H9 (cell line): ENCODE data around the gene MAST4. TPM values are rescaled to one million over a fixed set of nuclear protein-coding genes. Genes with fewer than 3 reads are reported as not detected.

Experiments
- DNase-seq: peaks from one replicate; pipeline ENCODE4 v3.0.0-alpha.2; 2017
- H2AFZ ChIP-seq: one replicate; pipeline ENCODE4 v1.6.1; 2013; ENCODE audit warnings: mild to moderate bottlenecking, low read length, control low read depth, moderate library complexity
- H2AK5ac ChIP-seq: 2 replicates; pipeline ENCODE4 v1.6.1; 2013; ENCODE audit warnings: low read length, control low read depth, mixed read lengths; ENCODE audit not compliant: insufficient read length
- H2BK120ac ChIP-seq: one replicate; pipeline ENCODE4 v1.6.1; 2013; ENCODE audit warnings: low read depth, mild to moderate bottlenecking, low read length, control low read depth, inconsistent platforms; ENCODE audit not compliant: poor library complexity, severe bottlenecking
- H2BK12ac ChIP-seq: 2 replicates; pipeline ENCODE4 v1.6.1; 2013; ENCODE audit warnings: low read length, control low read depth, mixed read lengths, low read depth; ENCODE audit not compliant: insufficient read length
- H2BK15ac ChIP-seq: 2 replicates; pipeline ENCODE4 v1.6.1; 2013; ENCODE audit warnings: low read depth, low read length, control low read depth
- H2BK20ac ChIP-seq: one replicate; pipeline ENCODE4 v1.6.1; 2013; ENCODE audit warnings: low read depth, mild to moderate bottlenecking, low read length, control low read depth, inconsistent platforms; ENCODE audit not compliant: poor library complexity, severe bottlenecking
- H2BK5ac ChIP-seq: 2 replicates; pipeline ENCODE4 v1.6.1; 2013; ENCODE audit warnings: low read length, control low read depth, mixed read lengths; ENCODE audit not compliant: insufficient read length
- H3K14ac ChIP-seq: 2 replicates; pipeline ENCODE4 v1.6.1; 2013; ENCODE audit warnings: low read length, control low read depth; ENCODE audit not compliant: insufficient read depth
- H3K18ac ChIP-seq: 2 replicates; pipeline ENCODE4 v1.6.1; 2013; ENCODE audit warnings: low read depth, mild to moderate bottlenecking, mixed read lengths, low read length, control low read depth; ENCODE audit not compliant: insufficient read length
- H3K23ac ChIP-seq: 2 replicates; pipeline ENCODE4 v1.6.1; 2013; ENCODE audit warnings: low read length, control low read depth, mixed read lengths, low read depth; ENCODE audit not compliant: insufficient read length
- H3K23me2 ChIP-seq: 2 replicates; pipeline ENCODE4 v1.6.1; 2013; ENCODE audit warnings: low read depth, mild to moderate bottlenecking, mixed read lengths, low read length, control low read depth; ENCODE audit not compliant: insufficient read length, poor library complexity, severe bottlenecking
- H3K27ac ChIP-seq: 2 replicates; pipeline ENCODE4 v1.5.1; 2013; ENCODE audit warnings: low read length, control low read depth, mixed read lengths, low read depth; ENCODE audit not compliant: insufficient read length
- H3K27me3 ChIP-seq: 2 replicates; pipeline ENCODE4 v1.6.1; 2013; ENCODE audit warnings: low read length, control low read depth, inconsistent platforms; ENCODE audit not compliant: insufficient read depth
- H3K4ac ChIP-seq: 2 replicates; pipeline ENCODE4 v1.6.1; 2013; ENCODE audit warnings: low read depth, mild to moderate bottlenecking, control low read depth, inconsistent platforms, low read length, moderate library complexity
- H3K4me1 ChIP-seq: 2 replicates; pipeline ENCODE4 v1.6.1; 2013; ENCODE audit warnings: low read length, control low read depth, inconsistent platforms; ENCODE audit not compliant: insufficient read depth
- H3K4me2 ChIP-seq: 2 replicates; pipeline ENCODE4 v1.6.1; 2013; ENCODE audit warnings: low read length, control low read depth, mixed read lengths; ENCODE audit not compliant: insufficient read length, insufficient read depth
- H3K56ac ChIP-seq: 2 replicates; pipeline ENCODE4 v1.6.1; 2013; ENCODE audit warnings: low read depth, mild to moderate bottlenecking, mixed read lengths, low read length, control low read depth; ENCODE audit not compliant: insufficient read length
- H3K79me1 ChIP-seq: 2 replicates; pipeline ENCODE4 v1.6.1; 2013; ENCODE audit warnings: low read depth, mild to moderate bottlenecking, moderate library complexity, low read length, control low read depth, inconsistent platforms; ENCODE audit not compliant: insufficient read depth, poor library complexity, severe bottlenecking
- H3K79me2 ChIP-seq: 2 replicates; pipeline ENCODE4 v1.6.1; 2013; ENCODE audit warnings: low read length, control low read depth, inconsistent platforms; ENCODE audit not compliant: insufficient read depth
- H3K9ac ChIP-seq: 2 replicates; pipeline ENCODE4 v1.6.1; 2013; ENCODE audit warnings: low read length, control low read depth, mixed read lengths; ENCODE audit not compliant: insufficient read length; ENCODE audit errors: extremely low read depth
- H3K9me3 ChIP-seq: one replicate; pipeline ENCODE4 v1.6.1; 2013; ENCODE audit warnings: low read depth, low read length, inconsistent platforms; ENCODE audit not compliant: control insufficient read depth
- H3T11ph ChIP-seq: one replicate; pipeline ENCODE4 v1.6.1; 2013; ENCODE audit warnings: mild to moderate bottlenecking, low read length, control low read depth, inconsistent platforms
- H4K20me1 ChIP-seq: one replicate; pipeline ENCODE4 v1.6.1; 2013; ENCODE audit not compliant: control insufficient read depth, insufficient read length, insufficient read depth
- H4K5ac ChIP-seq: 2 replicates; pipeline ENCODE4 v1.6.1; 2013; ENCODE audit warnings: low read depth, mild to moderate bottlenecking, mixed read lengths, low read length, control low read depth; ENCODE audit not compliant: insufficient read length
- H4K8ac ChIP-seq: replicated peaks from 2 replicates; pipeline ENCODE4 v1.6.1; 2013; ENCODE audit warnings: low read length, control low read depth, mixed read lengths, low read depth; ENCODE audit not compliant: insufficient read length
- H4K91ac ChIP-seq: 2 replicates; pipeline ENCODE4 v1.6.1; 2013; ENCODE audit warnings: low read depth, mild to moderate bottlenecking, moderate library complexity, mixed read lengths, low read length, control low read depth; ENCODE audit not compliant: insufficient read length
- H3K27ac Mint-ChIP-seq, 3 experiments: 2 replicates in 2 of 3; 3 replicates in 1 of 3; pipeline ENCODE4 v1.8.0; 2020 to 2021; ENCODE audit warnings: mixed read lengths in 3 of 3, mild to moderate bottlenecking in 1 of 3, moderate library complexity in 1 of 3
- H3K27me3 Mint-ChIP-seq: 2 replicates; pipeline ENCODE4 v1.8.0; 2021; ENCODE audit warnings: low read depth, mild to moderate bottlenecking, moderate library complexity, mixed read lengths
- H3K36me3 Mint-ChIP-seq, 3 experiments: 2 replicates in 2 of 3; 3 replicates in 1 of 3; pipeline ENCODE4 v1.8.0; 2020 to 2021; ENCODE audit warnings: low read depth in 3 of 3, mixed read lengths in 3 of 3; ENCODE audit not compliant: insufficient read depth in 1 of 3
- H3K4me1 Mint-ChIP-seq, 2 experiments: 2 replicates each; pipeline ENCODE4 v1.8.0; 2020; ENCODE audit warnings: mixed read lengths in 2 of 2
- H3K4me3 Mint-ChIP-seq, 2 experiments: 2 replicates in 1 of 2; 3 replicates in 1 of 2; pipeline ENCODE4 v1.8.0; 2020 to 2021; ENCODE audit warnings: mild to moderate bottlenecking in 2 of 2, mixed read lengths in 2 of 2, moderate library complexity in 1 of 2
- H3K9me3 Mint-ChIP-seq, 2 experiments: 2 replicates in 1 of 2; 3 replicates in 1 of 2; pipeline ENCODE4 v1.8.0; 2020; ENCODE audit warnings: mild to moderate bottlenecking in 2 of 2, mixed read lengths in 2 of 2, moderate library complexity in 1 of 2
- CTCF ChIP-seq: fragments of 200-600 bp; sonication (generic); conservative IDR thresholded peaks from 3 replicates; pipeline ENCODE4 v1.8.0; 2021; ENCODE audit warnings: antibody characterized with exemption, mild to moderate bottlenecking
- WGBS: extraction: QIAGEN DNeasy Blood & Tissue Kit; methylation state at CpG from one replicate; pipeline ENCODE4 v1.1.7; 2013; ENCODE audit warnings: missing lambda C conversion rate, low lambda C conversion rate, mixed read lengths; ENCODE audit not compliant: insufficient read length; ENCODE audit errors: extremely low coverage; 5-methylcytosine and 5-hydroxymethylcytosine counted together
- total RNA-seq: library from RNA; stranded (reverse); gene quantifications from 2 replicates; pipeline ENCODE4 v1.2.1, GENCODE V29; 2021

MAST4 gene
- total RNA-seq, 1 experiment from 2014 or later = 3.7 TPM

- Mint-ChIP-seq H3K27ac (no peak overlapping the region), H3K4me1 (no peaks in the 10 kb centered on the region), H3K9me3 (no peaks in the 10 kb centered on the region), H3K4me3 (no peak overlapping the region), H3K27me3 (peaks cover 45% of the 10 kb centered on the region), H3K36me3 (no peaks in the 10 kb centered on the region; a peak in 1 of 7 replicates)
- no peak overlapping the region for H2BK5ac ChIP-seq
- no peak overlapping the region for H3K18ac ChIP-seq
- H4K91ac ChIP-seq = no peak overlapping the region
- no peaks in the 10 kb centered on the region for H3K9me3 ChIP-seq
- H2BK12ac ChIP-seq = no peak overlapping the region
- no peak overlapping the region for H3T11ph ChIP-seq
- H2BK20ac ChIP-seq = no peak overlapping the region
- no peaks in the 10 kb centered on the region for H3K79me2 ChIP-seq
- no peak overlapping the region for H3K4me2 ChIP-seq
- DNase-seq = no peak
- no peaks in the 10 kb centered on the region for H4K20me1 ChIP-seq
- H3K9ac ChIP-seq = no peak overlapping the region
- H4K8ac ChIP-seq = no peak overlapping the region
- H3K4me1 ChIP-seq = no peaks in the 10 kb centered on the region
- TF ChIP-seq CTCF = no peak
- H3K27ac ChIP-seq = no peak overlapping the region
- no peak overlapping the region for H2AK5ac ChIP-seq
- no peak overlapping the region for H3K4ac ChIP-seq
- H3K23ac ChIP-seq = no peak overlapping the region
- H2BK120ac ChIP-seq = no peak overlapping the region
- H3K56ac ChIP-seq = no peak overlapping the region
- WGBS = no CpG with 5 or more reads among the region's 1 CpG
- H4K5ac ChIP-seq = no peak overlapping the region
- no peaks in the 10 kb centered on the region for H3K23me2 ChIP-seq
- H3K79me1 ChIP-seq = no peaks in the 10 kb centered on the region
- H3K27me3 ChIP-seq = peaks cover 9% of the 10 kb centered on the region
- H2AFZ ChIP-seq = no peak overlapping the region
- no peak overlapping the region for H2BK15ac ChIP-seq
- H3K14ac ChIP-seq = no peak overlapping the region
Observed at GRCh38 chr5:66603164-66603563, 7.0 kb downstream of the MAST4 start.
